DOHH2 (cell line): ENCODE measurements around the gene TDRD9.

Experiments
- EZH2phosphoT487 ChIP-seq: fragments of 200-600 bp; sonication (generic); IDR thresholded peaks from 2 replicates; pipeline ENCODE4 v1.6.1; 2017; ENCODE audit warnings: borderline replicate concordance, mild to moderate bottlenecking, antibody characterized with exemption, low read length, moderate library complexity, mixed read lengths
- TF ChIP-seq, protein P1 (sequence below): fragments of 200-600 bp; sonication (generic); IDR thresholded peaks from one replicate; pipeline ENCODE4 v1.5.1; 2014; ENCODE audit warnings: antibody characterized with exemption, mild to moderate bottlenecking, low read depth, low read length; ENCODE audit not compliant: poor library complexity, severe bottlenecking

GRCh38 chr14:103966631-103967030 lies 38.4 kb downstream of the TDRD9 start:
- TF ChIP-seq, protein P1, sequence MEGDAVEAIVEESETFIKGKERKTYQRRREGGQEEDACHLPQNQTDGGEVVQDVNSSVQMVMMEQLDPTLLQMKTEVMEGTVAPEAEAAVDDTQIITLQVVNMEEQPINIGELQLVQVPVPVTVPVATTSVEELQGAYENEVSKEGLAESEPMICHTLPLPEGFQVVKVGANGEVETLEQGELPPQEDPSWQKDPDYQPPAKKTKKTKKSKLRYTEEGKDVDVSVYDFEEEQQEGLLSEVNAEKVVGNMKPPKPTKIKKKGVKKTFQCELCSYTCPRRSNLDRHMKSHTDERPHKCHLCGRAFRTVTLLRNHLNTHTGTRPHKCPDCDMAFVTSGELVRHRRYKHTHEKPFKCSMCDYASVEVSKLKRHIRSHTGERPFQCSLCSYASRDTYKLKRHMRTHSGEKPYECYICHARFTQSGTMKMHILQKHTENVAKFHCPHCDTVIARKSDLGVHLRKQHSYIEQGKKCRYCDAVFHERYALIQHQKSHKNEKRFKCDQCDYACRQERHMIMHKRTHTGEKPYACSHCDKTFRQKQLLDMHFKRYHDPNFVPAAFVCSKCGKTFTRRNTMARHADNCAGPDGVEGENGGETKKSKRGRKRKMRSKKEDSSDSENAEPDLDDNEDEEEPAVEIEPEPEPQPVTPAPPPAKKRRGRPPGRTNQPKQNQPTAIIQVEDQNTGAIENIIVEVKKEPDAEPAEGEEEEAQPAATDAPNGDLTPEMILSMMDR: no peak
- no peak for TF ChIP-seq EZH2phosphoT487
